ENCODE results near the gene FAM111A.

- TF ChIP-seq, protein P1, sequence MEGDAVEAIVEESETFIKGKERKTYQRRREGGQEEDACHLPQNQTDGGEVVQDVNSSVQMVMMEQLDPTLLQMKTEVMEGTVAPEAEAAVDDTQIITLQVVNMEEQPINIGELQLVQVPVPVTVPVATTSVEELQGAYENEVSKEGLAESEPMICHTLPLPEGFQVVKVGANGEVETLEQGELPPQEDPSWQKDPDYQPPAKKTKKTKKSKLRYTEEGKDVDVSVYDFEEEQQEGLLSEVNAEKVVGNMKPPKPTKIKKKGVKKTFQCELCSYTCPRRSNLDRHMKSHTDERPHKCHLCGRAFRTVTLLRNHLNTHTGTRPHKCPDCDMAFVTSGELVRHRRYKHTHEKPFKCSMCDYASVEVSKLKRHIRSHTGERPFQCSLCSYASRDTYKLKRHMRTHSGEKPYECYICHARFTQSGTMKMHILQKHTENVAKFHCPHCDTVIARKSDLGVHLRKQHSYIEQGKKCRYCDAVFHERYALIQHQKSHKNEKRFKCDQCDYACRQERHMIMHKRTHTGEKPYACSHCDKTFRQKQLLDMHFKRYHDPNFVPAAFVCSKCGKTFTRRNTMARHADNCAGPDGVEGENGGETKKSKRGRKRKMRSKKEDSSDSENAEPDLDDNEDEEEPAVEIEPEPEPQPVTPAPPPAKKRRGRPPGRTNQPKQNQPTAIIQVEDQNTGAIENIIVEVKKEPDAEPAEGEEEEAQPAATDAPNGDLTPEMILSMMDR (conservative IDR thresholded peaks at IDR 0.05; ENCODE audit: low read depth, low read length): no peak
- no peak for TF ChIP-seq EZH2 (IDR thresholded peaks at IDR 0.05; ENCODE audit: borderline replicate concordance, low read depth, low read length, poor library complexity, severe bottlenecking)
Observed at GRCh38 chr11:59180907-59181306, 38.3 kb downstream of the FAM111A start.

Data from A673 (cell line).